Stimulated activated CD4-positive, alpha-beta T cell treated with anti-CD3 and anti-CD28 coated beads, Interleukin-4, amount 100 ng/mL, for 48 hours (primary cell): ENCODE data around the gene LILRB3.
"Not testable (repeated sequence)": the region's sequence is repeated elsewhere in the genome, so short reads cannot be mapped to it uniquely, and the experiment has no call there.

Source experiments
- DNase-seq, 2 donors: peaks; one replicate each; pipeline ENCODE4 v3.0.0-alpha.2; 2020; ENCODE audit warnings: low read depth in 2 of 2

LILRB3 gene

DNA sequence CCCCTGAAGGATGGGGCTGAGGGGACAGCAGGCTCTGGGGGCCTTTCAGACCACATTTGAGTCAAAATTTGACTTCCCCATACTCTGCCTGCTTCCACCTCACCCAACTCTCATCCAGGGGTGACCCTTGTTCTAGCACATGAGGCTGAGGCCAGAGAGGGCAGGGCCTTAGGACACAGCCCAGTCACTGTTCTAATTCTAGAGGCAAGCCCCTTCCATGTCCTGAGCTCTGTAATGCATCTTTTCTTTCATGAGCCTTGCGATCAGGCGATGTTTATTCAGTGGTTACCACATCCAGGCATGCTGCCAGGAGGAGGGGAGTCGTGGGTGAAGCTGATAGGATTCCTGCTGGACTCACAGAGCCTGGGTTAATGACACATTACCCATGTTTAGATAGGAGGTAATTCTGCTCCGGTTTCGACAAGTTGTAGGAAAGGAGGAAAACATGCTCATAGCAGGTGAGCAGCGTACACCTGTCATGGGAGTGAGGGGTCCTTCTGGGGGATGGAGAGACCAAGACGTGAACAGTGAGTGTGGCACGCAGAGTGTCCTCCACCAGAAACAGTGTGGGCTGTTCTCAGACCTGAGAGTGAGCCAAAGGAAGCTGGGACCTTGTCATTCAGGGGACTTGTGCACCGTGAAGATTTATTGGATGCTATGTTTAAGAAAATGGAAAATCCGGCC lies 12.9 kb downstream of the LILRB3 start:
- DNase-seq = no peak

DNA sequence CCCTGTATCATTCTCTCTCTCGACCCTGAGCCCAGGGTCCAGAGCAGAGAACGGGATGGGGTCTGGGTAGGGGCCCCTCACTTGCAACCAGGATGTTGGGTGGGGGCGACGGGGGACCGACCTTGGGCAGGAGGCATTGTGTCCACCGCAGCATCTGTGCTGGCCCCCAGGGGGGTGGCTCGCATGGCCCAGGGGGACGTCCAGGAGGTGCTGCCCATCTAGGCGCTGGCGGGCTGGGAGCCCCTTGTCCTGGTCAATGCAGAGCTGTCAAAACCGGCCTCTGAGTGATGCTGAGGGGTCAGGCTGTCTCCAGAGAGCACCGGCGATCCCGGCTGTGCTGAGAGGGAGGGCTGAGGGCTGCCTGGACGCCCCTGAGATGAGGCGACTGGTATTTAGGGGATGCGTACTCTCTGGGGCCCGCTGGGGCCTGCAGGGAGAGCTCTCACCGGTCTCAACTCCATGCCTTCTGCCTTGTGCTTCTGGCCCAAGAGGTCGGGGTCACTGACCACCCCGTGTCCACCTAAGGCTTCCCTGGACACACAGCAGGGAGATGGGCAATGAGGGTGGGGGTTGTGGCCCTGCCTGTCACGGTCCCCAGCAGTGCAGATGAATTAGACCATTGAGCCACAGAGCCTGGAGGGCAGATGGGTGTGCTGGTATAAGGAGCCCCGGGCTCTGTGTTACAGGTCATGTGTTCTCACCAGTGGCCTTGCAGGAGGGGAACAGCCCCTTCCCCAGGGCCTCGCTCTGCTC lies 13.6 kb downstream of the LILRB3 start:
- DNase-seq = no peak

DNA sequence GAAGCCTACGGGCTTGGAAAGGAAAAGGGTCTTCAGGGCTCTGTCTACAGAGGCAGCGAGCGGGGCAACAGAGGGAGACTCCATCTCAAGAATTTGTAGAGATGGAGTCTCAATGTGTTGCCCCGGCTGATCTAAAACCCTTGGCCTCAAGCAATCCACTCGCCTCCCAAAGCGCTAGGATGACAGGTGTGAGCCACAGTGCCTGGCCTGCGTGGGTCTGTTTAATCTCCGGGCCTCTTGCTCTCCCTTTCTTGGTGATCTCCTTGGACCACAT lies 14.1 kb downstream of the LILRB3 start:
- no peak for DNase-seq

DNA sequence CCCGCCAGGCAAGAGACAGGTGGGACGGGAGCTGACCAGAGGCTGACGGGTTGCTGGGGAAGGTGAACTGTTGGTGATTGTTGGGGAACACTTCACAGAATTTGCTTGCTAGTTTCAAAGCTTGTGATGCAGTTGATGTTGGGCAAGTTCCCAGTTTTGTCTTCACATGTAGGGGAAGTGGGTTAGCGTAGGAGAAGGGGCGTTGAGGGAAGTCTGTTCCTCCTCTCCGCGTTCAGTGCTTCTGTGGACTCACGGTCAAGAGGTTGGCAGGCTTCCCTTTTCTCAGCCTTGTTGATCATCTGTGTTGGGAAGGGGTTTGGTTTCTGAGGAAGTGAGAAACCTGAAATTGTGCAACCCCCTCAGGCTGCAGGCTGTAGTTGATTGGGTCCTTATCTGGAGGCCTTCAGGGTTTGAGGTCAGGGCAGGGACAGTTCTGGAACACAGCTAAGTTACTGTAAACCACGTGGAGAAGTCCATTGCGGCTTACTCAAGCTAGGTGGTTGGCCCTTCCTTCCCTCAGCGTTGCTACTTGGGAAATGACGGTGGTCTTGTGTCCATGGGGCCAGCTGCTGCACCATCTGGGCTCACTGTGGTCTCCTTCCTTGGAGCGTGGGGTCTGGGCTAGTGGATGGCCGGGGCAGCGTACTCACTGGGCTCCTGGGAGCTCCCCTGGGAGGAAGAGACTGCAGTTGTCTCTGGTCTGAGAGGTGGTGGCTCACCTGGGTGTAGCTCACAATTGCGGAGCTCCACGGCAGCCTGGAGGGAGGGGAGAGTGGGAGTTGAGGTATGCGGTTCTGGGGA lies 14.6 kb downstream of the LILRB3 start:
- peak; percentile 51 to 54 for DNase-seq

DNA sequence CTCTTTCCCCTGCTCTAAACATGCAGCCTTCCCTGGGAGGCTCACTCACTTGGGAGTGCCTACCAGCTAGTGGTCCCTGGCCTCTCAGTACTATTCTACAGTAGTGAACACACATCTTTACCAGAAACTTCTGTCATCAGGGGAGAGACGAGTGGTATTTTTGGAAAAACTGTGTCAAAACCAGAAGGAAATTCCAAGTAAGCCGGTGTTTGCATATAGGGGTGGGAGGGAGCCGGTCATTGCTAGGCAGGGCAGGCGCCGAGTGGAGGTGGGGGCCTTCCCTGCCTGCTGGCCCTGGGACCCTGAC lies 15.2 kb downstream of the LILRB3 start:
- no peak for DNase-seq

DNA sequence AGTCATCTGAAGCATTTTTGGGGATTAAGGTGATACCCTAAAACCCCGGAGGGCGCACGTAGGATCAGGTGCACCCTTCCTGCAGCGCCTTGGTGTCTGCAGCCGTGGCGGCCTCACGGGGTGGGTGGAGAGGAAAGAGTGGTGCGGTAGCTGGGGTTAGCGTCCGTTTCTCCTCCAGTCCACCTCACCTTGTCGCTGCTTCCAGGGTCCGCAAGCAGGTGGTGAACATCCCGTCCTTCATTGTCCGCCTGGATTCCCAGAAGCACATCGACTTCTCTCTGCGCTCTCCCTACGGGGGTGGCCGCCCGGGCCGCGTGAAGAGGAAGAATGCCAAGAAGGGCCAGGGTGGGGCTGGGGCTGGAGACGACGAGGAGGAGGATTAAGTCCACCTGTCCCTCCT lies 15.6 kb downstream of the LILRB3 start:
- DNase-seq = not testable (repeated sequence)

DNA sequence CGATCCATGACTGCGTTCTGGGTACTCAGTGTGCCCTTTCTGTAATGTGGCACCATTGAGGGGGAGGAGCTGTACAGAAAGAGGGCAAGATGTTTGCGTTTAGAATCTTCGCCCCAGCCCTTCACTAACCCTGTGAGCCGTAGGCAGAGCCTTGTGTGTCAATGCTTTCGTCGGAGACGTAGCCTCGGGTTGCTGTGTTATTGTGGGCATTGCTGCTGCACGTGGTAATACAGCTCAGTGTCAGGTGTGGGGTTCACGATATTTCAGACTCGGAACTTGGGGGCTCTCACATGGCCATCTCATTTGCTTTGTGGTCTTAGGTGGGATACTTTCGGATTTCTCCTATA lies 16.0 kb downstream of the LILRB3 start:
- DNase-seq = no peak

DNA sequence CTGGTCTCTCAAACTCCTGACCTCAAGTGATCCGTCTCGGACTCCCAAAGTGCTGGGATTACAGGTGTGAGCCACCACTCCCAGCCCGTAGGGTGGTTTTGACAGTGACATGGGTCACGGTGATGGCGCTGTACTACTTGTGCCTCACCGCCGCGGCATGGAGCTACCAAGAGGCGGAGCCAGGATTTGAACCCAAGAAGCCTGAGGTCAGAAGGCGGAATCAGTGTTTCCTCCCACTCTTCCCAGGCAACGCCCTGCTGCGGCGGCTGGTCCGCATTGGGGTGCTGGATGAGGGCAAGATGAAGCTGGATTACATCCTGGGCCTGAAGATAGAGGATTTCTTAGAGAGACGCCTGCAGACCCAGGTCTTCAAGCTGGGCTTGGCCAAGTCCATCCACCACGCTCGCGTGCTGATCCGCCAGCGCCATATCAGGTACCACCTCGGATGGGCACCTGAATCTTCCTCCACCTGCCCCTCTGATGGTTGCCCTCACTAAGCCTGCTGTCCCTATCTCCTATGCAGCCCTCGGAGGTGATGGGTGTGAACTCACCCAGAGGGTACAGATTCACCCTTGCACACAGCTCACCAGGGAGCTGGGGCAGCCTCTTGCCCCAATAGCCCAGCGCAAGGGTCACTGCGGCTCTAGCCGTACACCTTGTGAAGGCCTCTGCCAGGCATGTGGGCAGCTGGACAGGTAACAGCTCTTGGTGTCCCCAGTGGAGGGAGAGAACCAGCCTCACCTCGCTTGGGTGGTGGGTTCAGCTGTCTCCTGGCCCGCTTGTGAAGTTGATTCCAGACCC lies 16.6 kb downstream of the LILRB3 start:
- DNase-seq = no peak

DNA sequence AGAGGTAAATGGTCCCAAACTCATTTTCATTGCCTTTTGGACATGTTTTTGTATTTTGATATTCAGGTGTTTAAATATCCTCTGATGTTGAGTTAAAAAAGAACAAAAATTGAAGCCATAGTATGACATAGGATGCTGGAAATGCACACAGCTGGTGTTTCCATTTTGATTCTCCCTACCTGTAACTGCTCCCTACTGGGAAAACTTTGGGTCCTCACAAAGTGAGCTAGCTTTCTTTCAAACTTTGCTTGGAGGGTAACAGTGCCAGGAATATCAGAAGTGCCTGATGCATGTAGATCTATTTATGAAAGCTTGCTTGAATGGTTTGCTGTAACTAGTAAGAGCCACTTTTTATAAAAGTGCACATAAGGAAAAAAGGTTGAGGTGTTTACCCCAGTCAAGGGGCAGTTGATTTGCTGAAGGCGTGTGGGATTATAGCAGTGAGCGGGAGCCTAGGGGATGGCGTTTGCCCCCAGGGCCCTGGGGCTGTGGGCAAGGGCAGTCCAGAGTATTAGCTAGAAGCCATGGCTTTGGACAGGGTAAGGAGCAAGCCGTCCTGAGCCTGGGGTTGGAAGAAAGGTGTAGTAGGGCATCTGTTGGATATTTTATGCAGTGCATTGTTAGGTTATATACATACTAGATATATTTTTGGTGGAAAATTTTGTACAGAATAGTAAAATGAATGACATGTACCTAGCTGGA lies 17.9 kb downstream of the LILRB3 start:
- DNase-seq = no peak

DNA sequence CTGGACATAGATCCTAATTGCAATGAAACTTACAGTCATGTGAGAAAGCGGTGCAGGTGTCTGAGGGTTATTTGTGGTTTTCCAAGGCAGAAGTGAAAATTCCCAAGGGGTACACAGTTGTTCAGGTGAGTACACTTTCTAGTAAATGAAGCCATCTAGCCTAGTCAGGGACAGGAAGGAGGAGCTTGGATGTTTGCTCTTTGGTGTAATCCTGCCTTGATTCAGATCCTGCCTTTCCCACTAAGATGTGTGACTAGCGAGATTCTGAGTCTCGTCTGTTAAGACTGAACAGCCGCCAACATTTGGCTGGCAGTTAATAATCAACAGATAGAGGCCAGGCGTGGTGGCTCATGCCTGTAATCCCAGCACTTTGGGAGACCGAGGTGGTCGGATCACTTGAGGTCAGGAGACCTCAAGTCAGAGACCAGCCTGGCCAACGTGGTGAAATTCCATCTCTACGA lies 19.6 kb downstream of the LILRB3 start:
- DNase-seq = no peak

DNA sequence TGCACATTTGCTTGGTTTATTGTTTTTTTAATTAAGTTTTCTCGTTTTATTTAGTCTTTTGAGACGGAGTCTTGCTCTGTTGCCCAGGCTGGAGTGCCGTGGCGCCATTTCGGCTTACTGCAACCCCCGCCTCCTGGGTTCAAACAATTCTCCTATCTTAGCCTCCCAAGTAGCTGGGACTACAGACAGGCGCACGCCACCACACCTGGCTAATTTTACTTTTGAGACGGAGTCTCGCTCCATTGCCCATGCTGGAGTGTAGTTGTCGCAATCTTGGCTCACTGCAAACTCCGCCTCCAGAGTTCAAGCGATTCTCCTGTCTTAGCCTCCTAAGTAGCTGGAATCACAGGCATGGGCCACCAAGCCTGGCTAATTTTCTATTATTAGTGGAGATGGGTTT lies 20.8 kb downstream of the LILRB3 start:
- DNase-seq = no peak

DNA sequence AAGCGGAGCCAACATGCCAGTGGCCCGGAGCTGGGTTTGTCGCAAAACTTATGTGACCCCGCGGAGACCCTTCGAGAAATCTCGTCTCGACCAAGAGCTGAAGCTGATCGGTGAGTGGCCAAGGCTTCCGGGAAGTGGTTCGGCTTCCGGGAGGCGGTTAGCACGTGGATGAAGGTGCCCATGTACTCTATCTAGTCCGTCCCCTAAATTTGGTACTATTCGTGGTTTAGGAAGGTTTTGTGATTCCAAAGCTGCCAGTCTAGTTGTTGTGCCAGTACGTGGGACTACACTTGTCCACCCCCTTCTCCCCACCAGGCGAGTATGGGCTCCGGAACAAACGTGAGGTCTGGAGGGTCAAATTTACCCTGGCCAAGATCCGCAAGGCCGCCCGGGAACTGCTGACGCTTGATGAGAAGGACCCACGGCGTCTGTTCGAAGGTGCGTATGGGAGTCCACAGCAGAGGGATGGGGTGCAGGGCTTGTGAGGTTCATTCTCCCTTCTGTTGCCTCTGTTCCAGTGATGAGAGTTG lies 21.6 kb downstream of the LILRB3 start:
- no peak for DNase-seq

DNA sequence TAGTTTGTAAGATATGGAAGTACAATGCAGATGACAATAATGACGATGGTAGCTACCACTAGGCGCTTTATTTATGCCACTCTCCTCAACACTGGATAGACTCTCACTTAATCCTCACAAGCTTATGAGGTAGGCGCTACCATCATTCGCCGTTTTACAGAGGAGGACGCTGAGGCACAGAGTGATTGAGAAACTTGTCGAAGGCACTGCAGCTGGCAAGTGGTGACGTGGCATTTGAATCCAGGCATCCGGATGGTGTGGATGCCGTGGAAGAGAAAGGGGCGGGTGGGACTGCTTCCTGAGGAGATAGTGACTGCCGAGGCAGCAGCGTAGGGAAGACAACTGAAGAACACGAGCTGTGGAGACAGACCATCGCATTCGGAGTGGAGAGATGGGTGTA lies 23.4 kb downstream of the LILRB3 start:
- no peak for DNase-seq

DNA sequence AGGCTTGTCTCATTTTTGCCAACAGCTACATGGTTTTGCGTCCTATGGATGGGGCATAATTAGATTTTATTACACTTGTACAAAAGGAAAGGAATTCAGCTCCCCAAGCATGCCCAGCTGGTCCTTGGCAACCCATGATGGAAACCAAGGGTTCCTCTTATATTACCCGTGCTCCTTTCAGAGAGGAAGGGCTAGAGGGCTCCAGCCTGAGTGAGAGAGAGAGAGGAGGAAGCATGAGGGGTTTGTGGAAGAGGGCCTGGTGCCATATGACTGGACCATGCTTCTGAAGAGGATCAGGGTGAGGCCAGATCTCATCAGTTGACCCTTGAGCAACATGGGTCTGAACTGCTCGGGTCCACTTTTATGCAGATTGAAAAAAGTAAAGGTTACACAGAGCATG lies 25.7 kb downstream of the LILRB3 start:
- no peak for DNase-seq

DNA sequence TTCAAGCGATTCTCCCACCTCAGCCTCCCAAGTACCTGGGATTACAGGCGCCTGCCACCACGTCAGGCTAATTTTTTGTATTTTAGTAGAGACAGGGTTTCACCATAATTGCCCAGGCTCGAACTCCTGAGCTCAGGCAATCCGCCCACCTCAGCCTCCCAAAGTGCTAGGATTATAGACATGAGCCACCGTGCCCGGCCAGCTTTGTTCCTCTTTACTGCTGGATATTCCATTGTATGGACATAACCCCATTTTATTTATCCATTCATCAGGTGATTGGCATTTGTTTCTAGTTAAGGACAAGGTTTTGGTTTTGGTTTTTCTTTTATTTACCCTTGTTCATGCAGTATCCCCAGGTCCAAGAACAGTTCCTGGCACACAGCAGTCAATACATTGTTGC lies 26.3 kb downstream of the LILRB3 start:
- DNase-seq = no peak

DNA sequence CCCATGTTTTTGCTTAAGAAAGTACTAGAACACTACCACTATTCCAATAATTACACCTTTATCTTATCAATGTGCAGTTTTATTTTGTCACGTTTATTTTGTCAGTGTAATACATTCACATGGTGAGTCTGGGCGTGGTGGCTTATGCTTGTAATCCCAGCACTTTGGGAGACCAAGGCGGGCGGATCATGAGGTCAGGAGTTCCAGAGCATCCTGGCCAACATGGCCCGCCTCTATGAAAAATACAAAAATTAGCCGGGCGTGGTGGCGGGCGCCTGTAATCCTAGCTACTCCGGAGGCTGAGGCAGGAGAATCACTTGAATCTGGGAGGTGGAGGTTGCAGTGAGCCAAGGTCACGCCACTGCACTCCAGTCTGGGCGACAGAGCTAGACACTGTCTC lies 28.3 kb downstream of the LILRB3 start:
- DNase-seq = not testable (repeated sequence)

DNA sequence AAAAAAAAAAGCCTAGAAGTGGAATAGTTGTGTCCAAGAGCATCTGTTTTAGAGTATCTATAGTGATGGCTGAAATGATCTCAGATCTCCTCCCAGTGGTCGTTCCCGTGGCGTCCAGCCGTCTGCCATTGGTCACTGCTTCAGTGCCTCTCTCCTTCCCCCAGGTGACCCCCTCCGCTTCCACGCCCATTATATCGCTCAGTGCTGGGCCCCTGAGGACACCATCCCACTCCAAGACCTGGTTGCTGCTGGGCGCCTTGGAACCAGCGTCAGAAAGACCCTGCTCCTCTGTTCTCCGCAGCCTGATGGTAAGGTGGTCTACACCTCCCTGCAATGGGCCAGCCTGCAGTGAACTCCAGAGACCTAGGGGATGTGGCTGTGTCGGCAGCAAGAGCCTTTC lies 29.8 kb downstream of the LILRB3 start:
- no peak for DNase-seq

DNA sequence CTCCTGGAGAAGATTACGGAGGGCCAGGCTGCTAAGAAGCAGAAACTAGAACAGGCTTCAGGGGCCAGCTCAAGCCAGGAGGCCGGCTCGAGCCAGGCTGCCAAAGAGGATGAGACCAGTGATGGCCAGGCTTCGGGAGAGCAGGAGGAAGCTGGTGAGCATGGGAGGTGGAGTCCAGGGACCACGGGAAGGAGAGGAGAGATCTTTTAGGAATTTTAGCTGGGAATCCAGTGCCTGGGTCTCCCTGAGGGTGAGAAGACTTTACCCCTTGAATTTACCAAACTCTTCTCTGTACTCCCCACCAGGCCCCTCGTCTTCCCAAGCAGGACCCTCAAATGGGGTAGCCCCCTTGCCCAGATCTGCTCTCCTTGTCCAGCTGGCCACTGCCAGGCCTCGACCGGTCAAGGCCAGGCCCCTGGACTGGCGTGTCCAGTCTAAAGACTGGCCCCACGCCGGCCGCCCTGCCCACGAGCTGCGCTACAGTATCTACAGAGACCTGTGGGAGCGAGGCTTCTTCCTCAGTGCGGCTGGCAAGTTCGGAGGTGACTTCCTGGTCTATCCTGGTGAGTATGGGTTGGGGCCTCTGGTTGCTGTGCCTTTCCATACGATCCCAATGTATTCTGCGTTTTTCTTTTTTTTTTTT lies 30.9 kb downstream of the LILRB3 start:
- no peak for DNase-seq

DNA sequence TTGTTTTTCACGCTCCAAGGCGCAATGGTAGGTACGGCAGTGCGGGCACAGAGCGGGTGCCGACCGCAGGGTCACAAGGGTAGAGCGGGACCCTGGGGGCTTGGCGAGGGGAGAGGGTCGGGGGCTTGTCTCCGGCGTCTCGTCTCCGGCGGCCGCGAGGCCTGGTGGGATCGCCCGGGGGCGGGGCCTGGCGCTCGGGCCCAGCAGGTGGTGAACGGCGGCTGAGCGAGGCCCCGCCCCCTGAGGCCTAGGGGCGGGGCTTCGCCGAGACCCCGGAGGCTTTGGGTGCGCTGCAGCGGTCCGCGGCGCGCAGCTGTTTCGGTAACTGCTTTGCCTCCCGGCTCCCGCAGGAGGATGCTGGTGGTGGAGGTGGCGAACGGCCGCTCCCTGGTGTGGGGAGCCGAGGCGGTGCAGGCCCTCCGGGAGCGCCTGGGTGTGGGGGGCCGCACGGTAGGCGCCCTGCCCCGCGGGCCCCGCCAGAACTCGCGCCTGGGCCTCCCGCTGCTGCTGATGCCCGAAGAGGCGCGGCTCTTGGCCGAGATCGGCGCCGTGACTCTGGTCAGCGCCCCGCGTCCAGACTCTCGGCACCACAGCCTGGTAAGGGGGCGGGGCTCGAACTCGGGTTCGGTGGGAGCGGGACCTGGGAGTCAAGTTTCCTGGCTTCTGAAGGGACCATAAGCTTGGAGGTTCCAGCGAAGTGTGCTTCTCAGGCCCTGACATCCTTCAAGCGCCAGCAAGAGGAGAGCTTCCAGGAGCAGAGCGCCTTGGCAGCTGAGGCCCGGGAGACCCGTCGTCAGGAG lies 31.6 kb downstream of the LILRB3 start, which contains the start of gene TSEN34:
TSS of gene TSEN34 (plus strand) at position 298 of the 800 bp plus-strand sequence. CDS start at position 355, 57 bp downstream.
- DNase-seq = peak; percentile 79 to 82

DNA sequence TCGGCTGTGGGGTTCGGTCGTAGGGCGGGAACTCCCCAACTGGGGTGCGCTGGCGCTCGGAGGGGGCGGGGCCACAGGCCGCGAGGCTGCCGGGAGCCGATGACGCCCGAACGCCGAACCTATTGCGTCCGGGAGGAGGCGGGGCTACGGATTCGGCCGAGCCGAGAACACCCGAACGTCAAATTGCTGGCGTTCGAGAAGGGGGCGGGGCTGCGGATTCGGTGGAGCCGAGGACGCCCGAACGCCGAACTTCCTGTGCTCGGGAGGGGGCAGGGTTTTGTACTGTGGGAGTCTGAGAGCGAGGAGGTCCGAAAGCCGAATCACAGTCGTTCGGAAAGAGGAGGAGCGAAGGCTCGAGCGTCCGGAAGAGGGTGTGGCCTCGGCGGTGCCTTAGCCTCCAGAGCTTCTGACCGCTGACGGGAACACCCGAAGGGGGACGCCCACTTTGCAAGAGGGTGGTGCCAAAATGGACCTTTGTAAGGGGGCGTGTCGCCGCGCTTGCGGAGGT lies 32.2 kb downstream of the LILRB3 start:
- DNase-seq = peak; percentile 100
